ENCODE data around the gene NPC1L1.

Gene NPC1L1

GRCh38 chr7:44548893-44549292 is 7.8 kb upstream of the NPC1L1 start:
- TF ChIP-seq, protein P1, sequence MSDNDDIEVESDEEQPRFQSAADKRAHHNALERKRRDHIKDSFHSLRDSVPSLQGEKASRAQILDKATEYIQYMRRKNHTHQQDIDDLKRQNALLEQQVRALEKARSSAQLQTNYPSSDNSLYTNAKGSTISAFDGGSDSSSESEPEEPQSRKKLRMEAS (IDR thresholded peaks at IDR 0.05; ENCODE audit: low read depth, low read length) = no peak
- TF ChIP-seq POLR2A (IDR thresholded peaks at IDR 0.05; ENCODE audit: extremely low read depth, insufficient read length) (no peak), MYC (IDR thresholded peaks at IDR 0.05; ENCODE audit: low read depth, low read length) (no peak), CTCF (IDR thresholded peaks at IDR 0.05; ENCODE audit: low read depth, low read length) (no peak)
- no peak for DNase-seq (ENCODE audit: low read depth)
- H3K4me3 ChIP-seq (ENCODE audit: low read depth, low read length) = no peak overlapping the region

- no peak overlapping the region for H3K4me3 ChIP-seq (ENCODE audit: low read depth, low read length)
- no peak for DNase-seq (ENCODE audit: low read depth)
- TF ChIP-seq POLR2A (IDR thresholded peaks at IDR 0.05; ENCODE audit: extremely low read depth, insufficient read length) = no peak
- no peak for TF ChIP-seq CTCF (IDR thresholded peaks at IDR 0.05; ENCODE audit: low read depth, low read length)
Observed at GRCh38 chr7:44547536-44548231, 6.6 kb upstream of the NPC1L1 start.

- no peak for DNase-seq (ENCODE audit: low read depth)
- no peak overlapping the region for H3K4me3 ChIP-seq (ENCODE audit: low read depth, low read length)
- TF ChIP-seq, protein P1 (IDR thresholded peaks at IDR 0.05; ENCODE audit: low read depth, low read length) = no peak
- TF ChIP-seq CTCF (IDR thresholded peaks at IDR 0.05; ENCODE audit: low read depth, low read length) = peak; percentile 18
Observed at GRCh38 chr7:44541876-44542610, 913 bp upstream of the NPC1L1 start.

DNA sequence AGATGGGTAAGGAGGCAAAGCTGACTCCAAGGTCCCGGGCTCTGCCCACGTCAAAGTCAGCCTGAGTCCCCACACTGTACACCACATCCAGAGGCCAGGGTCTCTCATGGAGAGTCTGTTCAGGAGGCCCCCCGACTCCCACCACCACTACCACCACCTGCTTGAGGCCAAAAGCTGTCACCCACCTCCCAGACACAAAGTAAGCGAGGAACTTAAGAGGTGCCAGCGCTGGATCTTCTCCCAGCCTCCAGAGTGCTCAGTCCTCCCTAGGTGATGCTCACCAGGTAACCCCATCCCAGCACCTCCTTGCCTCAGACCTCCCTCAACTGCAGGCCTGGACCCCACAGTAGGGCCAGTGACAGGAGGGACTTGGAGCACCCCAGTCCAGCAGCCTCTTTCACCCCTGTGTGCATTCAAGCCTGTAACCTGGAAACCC is 520 bp downstream of the NPC1L1 start:
- DNase-seq (ENCODE audit: low read depth) = no peak
- no peak overlapping the region for H3K4me3 ChIP-seq (ENCODE audit: low read depth, low read length)
- TF ChIP-seq CTCF (IDR thresholded peaks at IDR 0.05; ENCODE audit: low read depth, low read length) (no peak), POLR2A (IDR thresholded peaks at IDR 0.05; ENCODE audit: extremely low read depth, insufficient read length) (no peak), MYC (IDR thresholded peaks at IDR 0.05; ENCODE audit: low read depth, low read length) (no peak)
- TF ChIP-seq, protein P1 (IDR thresholded peaks at IDR 0.05; ENCODE audit: low read depth, low read length) = no peak

- no peak overlapping the region for H3K4me3 ChIP-seq (ENCODE audit: low read depth, low read length)
- no peak for DNase-seq (ENCODE audit: low read depth)
- no peak for TF ChIP-seq CTCF (IDR thresholded peaks at IDR 0.05; ENCODE audit: low read depth, low read length)
- TF ChIP-seq, protein P1 (IDR thresholded peaks at IDR 0.05; ENCODE audit: low read depth, low read length) = no peak
- no peak for TF ChIP-seq MYC (IDR thresholded peaks at IDR 0.05; ENCODE audit: low read depth, low read length)
- TF ChIP-seq POLR2A (IDR thresholded peaks at IDR 0.05; ENCODE audit: extremely low read depth, insufficient read length) = no peak
Observed at GRCh38 chr7:44539669-44540506, 1.2 kb downstream of the NPC1L1 start.
